ENCODE results near the gene SNRNP27.

DNA sequence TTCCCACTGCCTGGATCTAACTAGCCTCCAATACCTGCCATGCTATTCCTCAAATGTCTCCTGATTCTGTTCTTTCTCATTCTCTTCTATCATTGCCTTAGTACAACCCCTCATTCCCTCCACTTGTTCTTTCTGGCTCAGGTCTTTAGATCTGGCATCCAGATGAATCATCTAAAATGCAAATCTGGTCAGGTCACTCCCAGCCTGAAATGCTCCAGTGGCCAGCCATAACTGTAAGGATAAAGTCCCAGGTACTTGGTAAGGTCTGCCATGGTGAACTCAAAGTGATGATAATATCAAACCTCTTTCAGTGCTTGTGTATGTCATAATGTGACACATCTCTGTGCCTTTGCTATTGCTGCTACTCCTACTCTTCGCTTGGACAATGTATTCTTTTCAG lies 2.9 kb upstream of the SNRNP27 start:
- TF ChIP-seq, protein P1, sequence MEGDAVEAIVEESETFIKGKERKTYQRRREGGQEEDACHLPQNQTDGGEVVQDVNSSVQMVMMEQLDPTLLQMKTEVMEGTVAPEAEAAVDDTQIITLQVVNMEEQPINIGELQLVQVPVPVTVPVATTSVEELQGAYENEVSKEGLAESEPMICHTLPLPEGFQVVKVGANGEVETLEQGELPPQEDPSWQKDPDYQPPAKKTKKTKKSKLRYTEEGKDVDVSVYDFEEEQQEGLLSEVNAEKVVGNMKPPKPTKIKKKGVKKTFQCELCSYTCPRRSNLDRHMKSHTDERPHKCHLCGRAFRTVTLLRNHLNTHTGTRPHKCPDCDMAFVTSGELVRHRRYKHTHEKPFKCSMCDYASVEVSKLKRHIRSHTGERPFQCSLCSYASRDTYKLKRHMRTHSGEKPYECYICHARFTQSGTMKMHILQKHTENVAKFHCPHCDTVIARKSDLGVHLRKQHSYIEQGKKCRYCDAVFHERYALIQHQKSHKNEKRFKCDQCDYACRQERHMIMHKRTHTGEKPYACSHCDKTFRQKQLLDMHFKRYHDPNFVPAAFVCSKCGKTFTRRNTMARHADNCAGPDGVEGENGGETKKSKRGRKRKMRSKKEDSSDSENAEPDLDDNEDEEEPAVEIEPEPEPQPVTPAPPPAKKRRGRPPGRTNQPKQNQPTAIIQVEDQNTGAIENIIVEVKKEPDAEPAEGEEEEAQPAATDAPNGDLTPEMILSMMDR (conservative IDR thresholded peaks at IDR 0.05 in 1 of 2, IDR thresholded peaks at IDR 0.05 in 1 of 2; ENCODE audit: low read depth in 1 of 2, low read length in 2 of 2), result no peak
- no peak for TF ChIP-seq EZH2 (IDR thresholded peaks at IDR 0.05; ENCODE audit: low read length, missing control alignments)
